Putamen (tissue), 1 donor: ENCODE results near the gene ADARB2.

ENCODE experiments used
- DNase-seq: peaks from one replicate; pipeline ENCODE4 v3.0.0-alpha.2; 2016; ENCODE audit warnings: low spot score

ADARB2 gene

GRCh38 chr10:1685699-1686490 lies 51.4 kb downstream of the ADARB2 start:
- DNase-seq, result no peak

- DNase-seq, result no peak
Observed at GRCh38 chr10:1684991-1685390, 52.3 kb downstream of the ADARB2 start.

- no peak for DNase-seq
Observed at GRCh38 chr10:1683649-1684048, 53.7 kb downstream of the ADARB2 start.

- DNase-seq, result no peak
Observed at GRCh38 chr10:1679821-1680650, 57.3 kb downstream of the ADARB2 start.

GRCh38 chr10:1678084-1678483 lies 59.2 kb downstream of the ADARB2 start:
- DNase-seq, result no peak

GRCh38 chr10:1677307-1677939 lies 59.9 kb downstream of the ADARB2 start:
- no peak for DNase-seq

- no peak for DNase-seq
Observed at GRCh38 chr10:1674501-1674900, 62.8 kb downstream of the ADARB2 start.

GRCh38 chr10:1673568-1674345 lies 63.6 kb downstream of the ADARB2 start:
- DNase-seq, result no peak

GRCh38 chr10:1672001-1672781 lies 65.1 kb downstream of the ADARB2 start:
- no peak for DNase-seq

GRCh38 chr10:1671366-1672000 lies 65.8 kb downstream of the ADARB2 start:
- DNase-seq, result no peak

- no peak for DNase-seq
Observed at GRCh38 chr10:1670541-1671365, 66.6 kb downstream of the ADARB2 start.

GRCh38 chr10:1669433-1669832 lies 67.9 kb downstream of the ADARB2 start:
- DNase-seq, result no peak

- no peak for DNase-seq
Observed at GRCh38 chr10:1668399-1668798, 68.9 kb downstream of the ADARB2 start.

- no peak for DNase-seq
Observed at GRCh38 chr10:1667392-1667791, 69.9 kb downstream of the ADARB2 start.

GRCh38 chr10:1666147-1666546 lies 71.2 kb downstream of the ADARB2 start:
- no peak for DNase-seq

GRCh38 chr10:1665681-1666080 lies 71.6 kb downstream of the ADARB2 start:
- no peak for DNase-seq

- no peak for DNase-seq
Observed at GRCh38 chr10:1665021-1665661, 72.2 kb downstream of the ADARB2 start.

GRCh38 chr10:1664333-1664964 lies 72.9 kb downstream of the ADARB2 start:
- no peak for DNase-seq

GRCh38 chr10:1663226-1663625 lies 74.1 kb downstream of the ADARB2 start:
- no peak for DNase-seq
